NOMO-1 (cell line): Measurements from ENCODE around the gene HYI.

Source experiments
- DNase-seq, 2 experiments: peaks; one replicate each; lab custom pipeline; 2025; ENCODE audit not compliant: unreplicated experiment in 2 of 2; lab: John Stamatoyannopoulos, UW

HYI gene

DNA sequence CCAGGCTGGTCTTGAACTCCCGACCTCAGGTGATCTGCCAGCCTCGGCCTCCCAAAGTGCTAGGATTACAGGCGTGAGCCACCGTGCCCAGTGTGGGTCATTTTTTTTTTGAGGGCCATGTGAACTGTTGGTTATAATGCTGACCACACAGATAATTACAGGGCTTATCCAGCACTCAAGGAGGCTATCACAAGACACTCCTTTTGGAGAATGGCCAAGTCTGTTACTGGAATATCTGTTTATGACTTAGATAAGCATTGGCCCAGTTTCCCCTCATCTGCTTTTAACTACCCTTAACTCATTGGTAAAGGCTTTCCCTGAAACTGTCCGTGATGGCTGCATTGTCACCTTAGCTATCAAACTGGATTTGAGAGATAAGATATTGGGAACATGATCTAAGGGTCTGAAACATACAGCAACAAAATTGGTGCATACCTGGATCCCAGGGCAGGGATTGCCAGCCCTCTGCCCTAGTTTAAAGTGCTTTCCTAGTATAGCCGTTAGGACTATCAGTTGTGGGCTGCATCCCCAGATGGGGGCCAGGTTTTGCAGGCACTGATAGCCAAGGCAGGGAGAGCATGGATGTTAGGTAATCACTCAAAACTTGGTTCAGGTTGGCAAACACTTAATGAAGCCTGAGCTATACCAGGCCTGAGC, 48.4 kb downstream of the HYI start:
- no peak for DNase-seq

DNA sequence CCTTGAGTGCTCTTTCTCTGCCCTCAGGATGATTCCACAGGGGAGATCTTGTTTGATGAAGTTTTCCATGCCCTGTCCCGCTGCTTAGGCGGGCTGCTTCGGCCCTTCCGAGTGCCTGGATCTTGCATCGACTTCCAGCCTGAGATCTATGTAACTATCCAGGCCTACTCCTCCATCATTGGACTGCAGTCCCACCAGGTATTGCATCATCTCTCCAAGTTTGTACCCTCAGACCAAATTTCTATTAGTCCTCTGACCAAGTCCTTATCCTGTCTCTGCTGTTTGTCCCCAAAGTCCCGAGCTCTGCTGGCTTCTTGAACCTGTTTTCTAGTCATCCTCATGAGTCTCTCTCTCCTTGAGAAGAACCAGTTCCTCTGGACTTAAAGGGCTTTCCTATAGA, 49.4 kb downstream of the HYI start:
- no peak for DNase-seq

DNA sequence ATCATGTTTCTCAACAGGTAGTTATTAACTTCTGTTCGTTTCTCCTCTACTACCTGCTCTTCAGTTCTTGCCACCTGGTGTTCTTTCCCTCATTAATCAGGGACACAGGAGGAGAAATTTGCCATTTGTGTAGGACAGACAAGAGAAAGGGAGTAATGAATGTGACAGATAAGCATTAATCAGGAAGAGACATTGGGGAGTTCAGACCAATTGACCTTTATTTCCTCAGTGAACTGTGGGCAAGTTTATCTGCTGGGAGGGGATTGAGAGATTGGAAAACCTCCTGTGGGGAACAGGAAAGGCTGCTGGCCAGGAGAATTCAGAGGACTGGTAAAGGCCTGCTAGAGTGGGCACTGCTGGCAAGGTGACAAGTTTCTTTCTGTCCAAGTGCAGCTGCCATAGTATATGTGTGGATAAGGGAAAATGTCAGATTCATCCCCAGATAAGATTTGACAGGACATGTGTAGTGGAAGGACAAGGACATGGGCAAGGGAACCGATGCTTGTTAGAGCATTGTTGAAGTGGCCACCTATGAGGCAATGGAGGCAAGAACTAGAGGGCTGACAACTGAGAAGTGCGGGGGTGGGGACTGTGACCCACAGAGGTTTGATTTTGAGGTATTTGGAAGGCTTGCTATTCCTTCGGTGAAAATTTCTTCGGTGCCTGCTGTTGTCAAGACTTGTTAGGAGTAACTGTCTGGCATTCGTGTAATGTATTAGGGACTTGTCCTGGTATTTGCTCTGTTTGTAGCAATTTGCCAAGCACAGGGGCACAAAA, 51.5 kb downstream of the HYI start:
- no peak for DNase-seq
